HG02571 (cell line): ENCODE results near the gene ALK.
"Not testable (repeated sequence)": the region's sequence is repeated elsewhere in the genome, so short reads cannot be mapped to it uniquely, and the experiment has no call there.

Experiments
- ATAC-seq: cut with Tn5 transposase; IDR thresholded peaks from one replicate; pipeline ENCODE4 v1.9.1; 2021; ENCODE audit warnings: mild to moderate bottlenecking, moderate library complexity; ENCODE audit not compliant: unreplicated experiment

The ALK gene

DNA sequence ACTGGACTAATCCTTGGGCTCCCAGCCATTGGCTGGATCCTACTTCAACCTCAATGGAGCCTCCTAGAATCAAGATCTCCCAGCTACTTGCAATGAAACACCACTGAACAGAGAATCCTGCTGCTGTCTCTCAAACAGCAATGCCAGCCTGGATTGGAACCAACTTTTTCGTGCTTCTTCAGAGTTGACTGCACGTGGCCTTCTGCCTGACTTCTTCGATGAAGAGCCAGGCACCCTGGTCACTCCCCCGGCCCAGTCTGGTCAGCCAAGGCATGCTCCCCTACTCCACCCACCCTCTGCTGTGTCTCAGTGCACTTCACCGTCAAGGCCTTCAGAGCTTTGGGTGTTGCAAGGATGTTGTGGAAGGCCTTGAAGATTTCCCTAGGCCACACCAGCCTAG is 657.5 kb downstream of the ALK start:
- no peak for ATAC-seq

DNA sequence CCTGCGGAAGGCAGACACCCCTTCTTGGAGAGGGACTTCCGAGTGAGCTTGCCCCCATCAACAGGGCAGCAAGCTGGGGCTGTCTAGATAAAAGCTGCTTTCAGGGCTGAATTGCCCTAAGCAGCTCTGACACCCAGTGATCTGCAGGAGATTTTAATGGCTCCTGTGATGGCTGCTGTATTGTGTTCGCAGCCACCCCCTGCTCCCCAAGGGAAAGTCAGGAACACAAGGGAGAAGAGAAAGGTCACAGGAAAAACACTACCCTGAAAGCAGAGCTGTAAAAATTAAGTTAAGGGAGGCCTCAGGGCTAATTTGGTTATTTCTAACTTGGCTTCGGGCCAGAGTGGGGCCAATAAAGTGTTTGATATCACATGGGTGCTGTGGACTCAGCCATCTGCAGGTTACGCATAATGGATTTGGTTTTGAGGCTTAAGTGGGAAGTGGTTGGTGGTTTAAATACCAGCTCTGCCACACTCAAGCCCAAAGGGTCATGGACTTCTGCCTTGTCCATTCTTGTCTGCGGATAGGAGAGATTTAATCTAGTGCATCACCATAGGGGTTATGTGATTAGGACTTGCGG is 658.6 kb downstream of the ALK start:
- ATAC-seq: no peak

DNA sequence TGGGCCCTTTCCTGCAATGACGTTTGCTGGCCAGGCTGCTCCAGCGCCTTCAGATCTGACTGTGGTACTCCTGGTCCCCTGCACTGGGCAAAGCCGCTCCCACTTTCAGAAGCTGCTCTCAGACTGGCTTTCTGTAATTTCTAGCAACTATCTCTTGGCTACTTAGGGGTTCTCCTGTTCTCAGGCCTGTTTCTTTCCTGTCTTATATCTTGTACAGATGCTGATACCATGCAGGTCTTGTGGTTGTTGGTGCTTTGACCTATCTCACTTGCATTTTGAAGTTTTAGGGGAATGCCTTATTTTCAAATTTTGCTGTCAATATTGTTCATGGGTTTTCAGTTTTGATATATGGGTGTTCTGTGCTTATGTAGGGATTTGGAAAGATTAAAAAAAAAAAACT is 660.4 kb downstream of the ALK start:
- ATAC-seq: no peak

- no peak for ATAC-seq
Measured at GRCh38 chr2:29260142-29260772, 661.1 kb downstream of the ALK start.

DNA sequence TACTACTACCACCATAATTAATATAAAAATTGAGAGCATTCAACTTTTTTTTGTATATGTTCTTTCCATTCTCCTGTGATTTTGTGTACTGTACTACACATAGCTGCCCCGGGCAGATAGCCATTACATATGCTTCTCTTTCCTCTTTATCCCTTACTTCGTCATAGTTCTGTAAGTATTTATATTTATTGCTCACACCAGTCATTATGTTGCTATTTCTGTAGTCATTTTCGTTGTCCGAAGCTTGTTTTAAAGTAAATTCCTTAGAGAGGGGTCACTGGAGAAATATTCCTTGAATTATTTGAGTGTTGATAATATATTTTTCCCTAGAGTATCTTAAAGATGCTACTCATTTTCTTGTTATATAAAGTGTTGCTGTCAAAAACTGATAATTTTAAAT is 662.2 kb downstream of the ALK start:
- no peak for ATAC-seq

GRCh38 chr2:29255004-29255403 is 666.4 kb downstream of the ALK start:
- no peak for ATAC-seq

- not testable (repeated sequence) for ATAC-seq
Measured at GRCh38 chr2:29253495-29254275, 667.7 kb downstream of the ALK start.

- ATAC-seq: no peak
Measured at GRCh38 chr2:29253026-29253425, 668.4 kb downstream of the ALK start.

GRCh38 chr2:29251406-29251805 is 670.0 kb downstream of the ALK start:
- ATAC-seq: no peak

DNA sequence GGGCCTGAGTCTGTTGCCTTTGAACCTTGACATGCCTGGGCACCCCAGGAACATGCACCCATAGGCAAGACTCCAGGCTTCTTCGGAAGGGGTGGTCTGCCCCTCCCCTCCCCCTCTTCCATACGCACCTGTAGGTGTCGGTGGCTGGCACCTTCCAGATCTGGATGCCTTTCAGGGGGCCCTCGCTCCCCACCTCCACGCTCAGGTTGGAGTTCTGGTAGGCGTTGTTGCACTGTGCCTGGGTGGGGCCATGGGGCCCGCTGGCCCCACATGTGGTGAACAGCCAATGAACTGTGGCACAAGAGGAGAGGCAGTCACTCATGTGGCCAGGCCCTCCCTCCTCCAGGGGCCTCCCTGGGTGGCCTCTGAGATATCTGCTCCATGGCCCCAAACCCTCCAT is 670.4 kb downstream of the ALK start:
- ATAC-seq: no peak

DNA sequence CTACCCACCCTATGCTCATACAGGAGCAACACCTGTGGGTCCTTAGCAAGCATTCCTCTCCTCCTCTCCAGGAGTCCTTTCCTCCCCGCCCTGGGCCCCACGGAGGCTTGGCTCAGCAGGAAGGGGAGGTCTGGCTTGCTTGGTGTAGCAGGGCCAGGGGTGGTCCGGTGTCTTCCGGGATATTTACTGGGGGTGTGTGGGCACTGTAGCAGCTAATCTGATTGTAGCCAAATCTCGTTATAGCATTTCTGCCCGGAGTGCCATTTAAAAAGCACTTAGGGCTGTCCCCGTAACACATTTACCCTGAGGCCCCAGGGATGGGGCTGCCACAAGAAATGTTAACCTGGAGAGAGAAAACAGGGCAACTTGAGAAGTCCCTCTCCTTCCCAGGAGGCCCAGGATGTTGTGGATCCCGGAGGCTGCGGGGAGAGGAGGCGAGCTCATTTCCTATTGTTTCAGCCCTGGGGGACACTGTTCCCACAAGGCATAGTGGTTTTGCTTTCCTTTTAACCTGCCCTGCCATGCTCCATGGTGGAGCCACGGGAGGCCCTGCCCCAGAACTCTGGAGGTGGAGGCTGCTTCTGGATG is 671.6 kb downstream of the ALK start:
- ATAC-seq: no peak

GRCh38 chr2:29247336-29247914 is 674.0 kb downstream of the ALK start:
- no peak for ATAC-seq

- ATAC-seq: no peak
Measured at GRCh38 chr2:29246383-29247300, 674.7 kb downstream of the ALK start.

- no peak for ATAC-seq
Measured at GRCh38 chr2:29245742-29246382, 675.5 kb downstream of the ALK start.

DNA sequence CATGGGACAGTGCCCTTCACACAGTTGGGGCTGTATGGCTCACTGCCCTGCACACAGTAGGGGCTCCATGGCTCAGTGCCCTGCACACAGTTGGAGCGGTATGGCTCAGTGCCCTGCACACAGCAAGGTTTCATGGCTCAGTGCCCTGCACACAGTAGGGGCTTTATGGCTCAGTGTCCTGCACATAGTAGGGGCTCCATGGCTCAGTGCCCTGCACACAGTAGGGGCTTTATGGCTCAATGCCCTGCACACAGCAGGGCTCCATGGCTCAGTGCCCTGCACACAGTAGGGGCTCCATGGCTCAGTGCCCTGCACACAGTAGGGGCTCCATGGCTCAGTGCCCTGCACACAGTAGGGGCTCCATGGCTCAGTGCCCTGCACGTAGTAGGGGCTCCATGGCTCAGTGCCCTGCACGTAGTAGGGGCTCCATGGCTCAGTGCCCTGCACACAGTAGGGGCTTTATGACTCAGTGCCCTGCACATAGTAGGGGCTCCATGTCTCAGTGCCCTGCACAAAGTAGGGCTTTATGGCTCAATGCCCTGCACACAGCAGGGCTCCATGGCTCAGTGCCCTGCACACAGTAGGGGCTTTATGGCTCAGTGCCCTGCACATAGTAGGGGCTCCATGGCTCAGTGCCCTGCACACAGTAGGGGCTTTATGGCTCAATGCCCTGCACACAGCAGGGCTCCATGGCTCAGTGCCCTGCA is 676.2 kb downstream of the ALK start:
- not testable (repeated sequence) for ATAC-seq

DNA sequence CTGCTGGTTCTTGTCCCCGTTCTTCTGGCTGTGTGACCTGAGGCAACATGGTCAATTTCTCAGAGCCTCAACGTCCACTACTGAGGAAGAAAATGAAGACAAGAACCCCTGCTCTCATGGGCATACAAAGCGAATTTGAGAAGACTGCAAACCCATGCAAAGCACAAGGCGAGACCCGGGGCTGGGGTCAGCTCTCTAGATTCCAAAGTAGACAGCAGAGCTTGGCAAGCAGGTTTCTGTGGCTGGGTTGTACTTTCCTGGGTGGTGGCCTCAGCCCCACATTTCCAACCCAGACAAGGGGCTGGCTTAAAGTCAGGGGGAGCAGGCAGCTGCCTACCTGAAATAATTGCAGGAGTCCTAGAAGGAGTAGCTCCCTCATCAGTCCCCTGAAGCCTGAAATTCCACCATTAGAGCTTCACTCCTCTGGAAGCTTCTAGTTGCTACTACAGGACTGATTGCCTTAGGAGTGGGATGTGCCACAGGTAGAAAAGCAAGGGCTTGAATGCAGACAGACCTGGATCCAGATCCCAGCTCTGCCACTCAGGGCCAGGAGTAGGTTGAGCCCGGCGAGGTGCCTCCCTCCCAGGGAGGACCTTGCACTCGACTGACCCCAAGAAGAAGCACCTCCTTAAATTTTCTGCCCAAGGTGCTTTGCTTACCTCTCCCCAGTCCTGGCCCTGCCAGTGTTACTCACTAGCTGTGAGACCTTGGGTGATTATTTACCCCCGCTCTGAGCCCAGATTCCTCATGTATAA is 678.6 kb downstream of the ALK start:
- no peak for ATAC-seq

GRCh38 chr2:29241955-29242565 is 679.3 kb downstream of the ALK start:
- no peak for ATAC-seq

GRCh38 chr2:29241341-29241740 is 680.0 kb downstream of the ALK start:
- no peak for ATAC-seq
